ENCODE data around the gene FOXP4. TPM values are rescaled to one million over a fixed set of nuclear protein-coding genes. Genes with fewer than 3 reads are reported as not detected.
A peak's percentile ranks its signal among the peaks of the same experiment; 100 is the strongest.

FOXP4 gene
- total and polyA plus RNA-seq, 2 of the 13 experiments (the other 11 are each of a cell fraction or from before 2014, with no cell fraction given), result 11.0 to 12.4 TPM

GRCh38 chr6:41546475-41546865 is 289 bp downstream of the FOXP4 start (continued):
- TF ChIP-seq ZNF788 (CRISPR knock-in tag; IDR thresholded peaks at IDR 0.05; ENCODE audit: borderline replicate concordance) (no peak), CBX5 (CRISPR knock-in tag; IDR thresholded peaks at IDR 0.05; ENCODE audit: borderline replicate concordance) (no peak), U2AF2 (IDR thresholded peaks at IDR 0.05; ENCODE audit: low read depth, low read length) (no peak), MXD4 (CRISPR knock-in tag; IDR thresholded peaks at IDR 0.05) (no peak), FLYWCH1 (CRISPR knock-in tag; IDR thresholded peaks at IDR 0.05) (no peak), MATR3 (CRISPR knock-in tag; IDR thresholded peaks at IDR 0.05) (no peak), HBP1 (CRISPR knock-in tag; IDR thresholded peaks at IDR 0.05; ENCODE audit: low read depth) (no peak), ZSCAN20 (CRISPR knock-in tag; IDR thresholded peaks at IDR 0.05; ENCODE audit: borderline replicate concordance) (0 out of 2 replicates have a peak, but pooled peaks have one; percentile 43), SNAPC2 (CRISPR knock-in tag; IDR thresholded peaks at IDR 0.05) (no peak), PAXIP1 (CRISPR knock-in tag; conservative IDR thresholded peaks at IDR 0.05) (no peak), ZBTB49 (CRISPR knock-in tag; IDR thresholded peaks at IDR 0.05; ENCODE audit: borderline replicate concordance) (no peak), AKAP8 (CRISPR knock-in tag; IDR thresholded peaks at IDR 0.05) (0 out of 2 replicates have a peak, but pooled peaks have one; percentile 7), ZNF713 (CRISPR knock-in tag; IDR thresholded peaks at IDR 0.05) (no peak), CEBPB (IDR thresholded peaks at IDR 0.05; ENCODE audit: borderline replicate concordance, low read depth, low read length) (no peak), KLF12 (CRISPR knock-in tag; IDR thresholded peaks at IDR 0.05; ENCODE audit: borderline replicate concordance) (0 out of 2 replicates have a peak, but pooled peaks have one; percentile 26), RFXANK (CRISPR knock-in tag; IDR thresholded peaks at IDR 0.05) (no peak), ISL2 (CRISPR knock-in tag; IDR thresholded peaks at IDR 0.05) (no peak), ZNF891 (CRISPR knock-in tag; IDR thresholded peaks at IDR 0.05) (no peak), AGO2 (optimal IDR thresholded peaks at IDR 0.05; ENCODE audit: low read depth, low read length) (no peak), MEIS1 (CRISPR knock-in tag; IDR thresholded peaks at IDR 0.05; ENCODE audit: borderline replicate concordance) (no peak), FOXP4 (CRISPR knock-in tag; IDR thresholded peaks at IDR 0.05) (no peak)

All from HepG2 (cell line).